ENCODE measurements around the gene GPRIN2.

Gene GPRIN2

GRCh38 chr10:46565591-46566332 lies 9.3 kb upstream of the GPRIN2 start:
- peak; percentile 44 for DNase-seq

DNA sequence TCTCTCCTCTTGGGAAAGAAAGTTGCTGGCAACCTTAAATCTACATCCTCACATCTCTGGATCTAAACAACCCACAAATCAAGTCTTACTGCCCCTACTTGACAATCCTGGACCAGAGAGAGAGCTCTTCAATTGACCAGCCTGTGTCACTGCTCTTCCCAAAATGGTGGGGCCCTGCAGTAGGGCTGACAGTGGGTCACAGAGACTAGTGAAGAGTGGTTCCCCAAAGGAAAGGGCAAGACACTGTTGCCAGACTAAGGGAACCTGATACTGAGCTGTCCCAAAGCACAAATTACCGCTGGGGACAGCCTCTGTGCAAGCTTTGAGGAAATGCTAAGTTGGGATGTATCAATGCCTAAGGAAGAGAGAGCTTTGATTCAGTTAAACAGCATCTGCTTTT lies 4.5 kb upstream of the GPRIN2 start:
- no peak for DNase-seq

- DNase-seq = no peak
Observed at GRCh38 chr10:46560381-46560780, 3.9 kb upstream of the GPRIN2 start.

GRCh38 chr10:46559231-46559671 lies 2.8 kb upstream of the GPRIN2 start:
- no peak for DNase-seq

GRCh38 chr10:46558392-46559185 lies 2.1 kb upstream of the GPRIN2 start:
- DNase-seq = no peak

GRCh38 chr10:46558122-46558391 lies 1.6 kb upstream of the GPRIN2 start:
- DNase-seq = no peak

DNA sequence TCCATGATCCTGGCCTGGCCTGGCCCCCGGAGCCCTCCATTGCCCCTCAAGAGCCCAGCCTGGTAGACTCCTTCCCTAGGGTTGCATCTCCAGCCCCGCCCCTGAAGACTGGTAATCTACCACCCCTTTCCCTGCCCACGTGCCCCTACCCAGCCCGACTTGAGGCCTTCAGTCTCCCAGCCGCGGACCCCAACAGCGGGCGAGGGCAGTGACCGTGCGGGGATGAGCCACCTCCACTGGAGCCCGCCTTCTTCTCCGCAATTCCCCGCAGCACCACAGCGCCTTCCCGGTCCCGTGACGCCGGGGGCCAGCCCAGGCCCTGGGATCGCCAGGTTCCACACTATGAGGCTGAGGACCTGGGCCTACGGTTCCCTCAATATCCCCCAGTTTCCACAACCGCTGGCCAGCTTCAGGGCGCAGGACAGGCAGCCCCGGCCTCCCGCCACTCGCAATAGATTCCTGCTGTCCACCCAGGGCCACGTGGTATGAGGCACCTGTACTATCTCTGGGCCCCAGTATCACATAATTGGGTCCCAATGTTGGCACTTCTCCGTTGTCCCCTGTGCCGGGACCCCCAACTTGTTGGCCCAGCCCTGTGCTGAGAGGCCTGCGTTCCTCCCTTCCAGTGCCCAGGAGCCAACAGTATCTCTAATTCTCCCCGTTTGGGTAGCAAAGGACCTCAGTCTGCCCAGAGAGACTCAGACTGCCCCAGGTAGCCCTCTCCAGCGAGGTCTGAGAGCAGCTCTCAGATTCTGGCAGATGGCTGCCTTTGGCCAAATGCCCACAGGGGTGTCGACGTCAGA lies 1.1 kb upstream of the GPRIN2 start:
- DNase-seq = no peak

- DNase-seq = no peak
Observed at GRCh38 chr10:46555713-46556514, 544 bp downstream of the GPRIN2 start.

GRCh38 chr10:46555366-46555712 lies 1.1 kb downstream of the GPRIN2 start:
- DNase-seq = no peak

GRCh38 chr10:46554166-46554781 lies 2.2 kb downstream of the GPRIN2 start:
- no peak for DNase-seq

- DNase-seq = no peak
Observed at GRCh38 chr10:46553238-46554049, 3.0 kb downstream of the GPRIN2 start.

DNA sequence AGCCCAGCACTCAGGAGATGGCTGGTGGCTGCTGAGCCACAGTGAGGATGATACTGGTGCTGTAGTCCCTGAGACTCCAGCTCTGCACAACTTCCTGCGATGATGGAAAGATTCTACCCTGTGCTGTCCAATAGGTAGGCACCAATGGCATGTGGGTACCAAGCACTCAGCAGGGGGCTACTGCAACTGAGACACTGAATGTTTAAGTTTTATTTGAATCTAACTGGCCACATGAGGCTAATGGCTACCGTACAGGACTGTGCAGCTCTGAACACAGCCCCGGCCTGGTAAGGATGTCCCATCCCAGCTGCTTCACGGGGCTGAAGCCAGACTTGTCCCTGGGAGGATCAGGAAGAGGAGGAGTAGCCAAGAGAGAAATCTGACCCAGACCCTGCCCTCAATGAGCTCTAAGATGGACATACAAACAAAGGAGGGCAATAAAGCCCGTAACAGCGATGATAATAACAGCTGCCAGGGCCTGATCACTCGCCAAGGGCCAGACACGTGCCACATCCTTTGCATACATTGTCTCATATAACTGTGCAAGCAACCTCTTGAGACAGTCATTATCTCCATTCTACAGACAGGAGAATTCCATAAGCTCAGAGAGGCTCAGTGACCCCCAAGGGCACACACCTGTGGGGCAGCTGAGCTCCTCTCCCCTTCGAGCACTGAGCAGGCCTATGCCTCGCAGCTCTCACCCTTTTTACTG lies 3.8 kb downstream of the GPRIN2 start:
- DNase-seq = no peak

DNA sequence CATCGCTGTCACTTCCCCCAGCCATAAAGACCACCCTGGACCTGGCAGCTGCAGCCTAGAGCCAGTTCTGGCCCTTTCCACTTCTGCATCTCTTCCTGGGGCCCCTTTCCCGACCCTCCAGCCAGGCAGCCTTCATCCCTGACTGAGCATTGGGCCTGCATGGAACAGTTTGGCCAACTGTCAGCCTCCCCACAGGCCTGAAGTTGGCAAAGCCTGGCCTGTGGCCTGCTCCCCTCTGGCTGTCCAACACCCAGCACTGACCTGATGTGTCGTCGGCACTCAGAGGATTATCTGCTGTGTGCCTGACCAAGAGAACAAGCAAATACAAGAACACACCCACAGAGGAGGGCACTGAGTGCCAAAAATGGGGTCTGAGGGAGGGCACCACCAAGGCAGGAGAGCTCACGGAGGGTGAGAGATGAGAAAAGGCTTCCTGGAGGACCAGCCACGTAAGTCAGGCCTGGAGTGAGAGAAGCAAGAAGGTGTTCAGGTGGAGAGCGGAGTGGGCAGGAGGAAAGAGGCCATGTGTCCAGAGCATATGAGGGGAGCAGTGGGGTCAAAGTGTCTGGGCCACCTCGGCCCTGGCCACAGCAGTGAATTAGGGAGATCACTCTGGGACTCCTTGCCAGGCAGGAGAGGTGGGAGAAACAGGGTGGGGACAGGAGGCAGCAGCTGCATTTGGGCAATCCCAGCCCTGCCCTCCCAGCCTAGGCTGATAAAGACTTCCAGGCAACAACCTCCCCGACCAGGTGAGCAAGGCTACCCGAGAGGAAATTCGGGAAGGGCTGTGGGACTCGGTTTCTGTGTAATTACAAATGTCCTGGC lies 4.5 kb downstream of the GPRIN2 start:
- DNase-seq = no peak

DNA sequence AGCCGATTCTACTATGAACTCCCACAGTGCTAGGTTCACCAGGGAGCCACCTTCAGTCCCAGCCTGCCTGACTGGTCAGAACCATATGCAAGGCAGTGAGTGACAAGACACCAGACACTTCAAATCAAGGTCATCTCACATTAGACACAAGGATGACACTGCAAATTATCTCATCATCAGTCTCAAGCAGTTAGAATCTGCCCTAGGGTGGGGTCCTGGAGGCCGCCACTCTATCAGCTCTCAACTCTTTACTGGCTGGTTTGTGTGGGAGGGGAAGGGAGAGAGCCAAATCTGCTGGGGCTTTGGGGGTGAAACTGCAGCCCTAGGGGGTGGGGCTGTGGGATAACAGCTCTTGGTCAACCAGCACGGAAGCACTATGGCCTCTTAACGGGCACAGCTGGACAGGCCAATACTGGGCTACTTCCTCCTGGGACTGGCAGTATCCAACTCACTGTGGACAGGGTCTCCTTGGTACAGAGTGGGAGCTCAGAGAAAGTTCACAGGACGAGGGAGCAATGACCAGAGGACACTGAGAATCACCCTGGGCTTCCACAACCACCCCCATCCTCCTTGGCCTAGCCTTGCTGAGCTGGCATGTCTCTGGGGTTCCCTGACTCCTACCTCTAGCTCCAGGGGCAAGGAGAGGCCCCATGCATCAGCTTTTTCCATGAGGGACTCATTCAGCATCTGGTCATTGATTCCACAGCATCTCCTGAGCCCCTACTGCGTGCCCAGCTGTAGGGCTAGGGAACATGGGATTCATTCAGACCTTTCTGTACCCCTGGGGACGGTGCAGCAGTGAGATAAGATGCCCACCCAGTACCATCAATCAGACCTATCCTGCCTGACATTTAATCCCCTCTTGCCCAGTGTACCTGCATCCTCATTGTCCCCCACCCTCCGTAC lies 5.4 kb downstream of the GPRIN2 start:
- DNase-seq = no peak

DNA sequence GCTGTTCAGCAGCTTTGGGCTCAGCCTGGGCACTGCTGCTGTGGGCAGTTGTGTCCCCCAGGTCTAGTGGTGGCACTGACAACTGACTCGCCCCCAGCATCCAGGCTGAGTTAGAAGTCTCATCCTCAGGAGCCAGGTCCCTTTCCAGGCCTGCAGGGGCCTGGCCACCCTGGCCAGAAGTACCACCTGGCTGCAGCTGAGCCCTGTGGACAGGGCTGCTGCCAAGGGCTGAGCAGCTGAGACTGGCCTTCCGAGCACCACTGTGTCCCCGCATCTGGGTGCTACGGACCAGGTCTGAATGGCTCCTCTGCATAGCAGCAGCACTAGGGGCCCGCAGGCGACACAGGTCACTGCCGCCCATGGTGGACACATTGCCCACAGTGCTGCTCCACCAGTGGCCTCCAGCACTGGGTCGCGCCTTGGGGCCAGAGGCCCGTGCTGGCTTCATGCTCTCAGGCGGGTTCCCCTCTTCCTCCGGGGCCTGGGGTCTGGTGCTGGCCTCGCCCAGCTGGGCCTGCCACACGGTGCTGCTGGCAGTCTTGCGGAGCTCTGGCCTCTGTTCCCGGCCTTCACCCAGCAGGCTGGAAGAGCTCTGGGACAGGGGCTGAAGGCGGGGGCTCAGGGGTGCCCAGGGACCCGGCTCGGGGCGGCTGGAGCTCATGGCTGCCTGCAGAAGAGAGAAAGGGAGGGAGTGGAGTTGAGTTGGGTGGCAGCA lies 6.2 kb downstream of the GPRIN2 start:
- no peak for DNase-seq

DNA sequence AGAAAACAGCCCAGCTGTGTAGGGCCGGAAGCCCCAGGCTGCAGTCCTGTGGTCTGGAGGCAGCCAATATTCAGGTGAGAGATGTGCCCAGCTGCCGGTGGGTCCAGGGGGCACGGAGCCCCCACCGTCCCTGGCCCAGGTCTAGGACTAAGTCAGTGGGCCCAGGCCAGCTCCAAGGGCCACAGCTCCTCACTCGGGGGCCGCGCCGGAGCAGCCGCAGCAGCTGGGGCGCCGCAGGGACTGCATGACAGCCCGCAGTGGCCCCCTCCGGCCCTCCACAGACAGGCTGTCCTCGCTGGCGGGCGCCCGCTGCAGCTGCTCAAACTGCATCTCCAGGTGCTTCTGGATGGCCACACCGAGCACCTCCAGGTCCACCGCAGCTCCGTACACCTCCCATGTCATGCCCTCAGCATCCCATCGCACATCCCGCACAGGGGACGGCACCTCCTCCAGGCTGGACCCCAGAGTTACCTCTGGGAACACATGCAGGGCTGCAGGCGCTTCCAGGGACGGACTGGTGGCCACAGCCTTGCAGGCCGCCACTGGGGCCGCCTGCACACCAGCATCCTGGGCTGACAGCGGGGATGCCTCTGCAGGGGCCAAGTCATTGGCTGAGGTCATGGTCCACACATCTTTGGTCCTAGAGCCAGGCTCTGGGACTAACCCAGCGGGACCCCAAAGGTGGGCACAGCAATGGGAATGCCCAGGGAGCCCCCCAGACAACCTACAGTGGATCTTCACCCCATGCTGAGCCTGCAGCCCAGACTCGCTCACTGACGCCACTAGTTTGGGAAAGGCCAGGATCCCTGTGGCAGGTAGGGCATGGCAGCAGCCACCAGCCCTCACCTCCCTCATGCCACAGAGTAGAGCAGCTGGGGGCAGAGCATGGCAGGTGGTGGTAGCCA lies 7.0 kb downstream of the GPRIN2 start:
- DNase-seq = no peak

- DNase-seq = no peak
Observed at GRCh38 chr10:46548498-46549090, 7.9 kb downstream of the GPRIN2 start.
